Kidney epithelial cell (primary cell): Measurements from ENCODE around the gene RFFL. TPM values are rescaled to one million over a fixed set of nuclear protein-coding genes. Genes with fewer than 3 reads are reported as not detected.
A peak's percentile ranks its signal among the peaks of the same experiment; 100 is the strongest.
"Not testable (repeated sequence)": the region's sequence is repeated elsewhere in the genome, so short reads cannot be mapped to it uniquely, and the experiment has no call there.

Experiments
- DNase-seq: peaks from one replicate; pipeline ENCODE4 v3.0.0-alpha.2; 2010; ENCODE audit warnings: low read depth
- H3K27me3 ChIP-seq: 2 replicates; pipeline ENCODE4 v1.6.0; 2011; ENCODE audit warnings: low read length; ENCODE audit not compliant: control insufficient read depth, insufficient read depth
- H3K36me3 ChIP-seq: 2 replicates; pipeline ENCODE4 v1.5.1; 2011; ENCODE audit warnings: low read length; ENCODE audit not compliant: control insufficient read depth, insufficient read depth
- H3K4me3 ChIP-seq: 2 replicates; pipeline ENCODE4 v1.5.1; 2011; ENCODE audit warnings: low read depth, mild to moderate bottlenecking, control low read depth, low read length
- CTCF ChIP-seq: IDR thresholded peaks from 2 replicates; pipeline ENCODE4 v1.5.1; 2011; ENCODE audit warnings: mild to moderate bottlenecking, moderate library complexity, low read length, control low read depth, inconsistent platforms; ENCODE audit not compliant: insufficient read depth, poor library complexity, severe bottlenecking
- total RNA-seq: library from RNA; depleted of rRNA; stranded (reverse); fragments of >200 nt; gene quantifications from 2 replicates; pipeline ENCODE4 v1.2.3, GENCODE V29; 2015

RFFL gene
- total RNA-seq, 1 donor from 2014 or later: 14.1 TPM

- Histone ChIP-seq H3K36me3 (no peaks in the 10 kb centered on the region), H3K4me3 (no peak overlapping the region), H3K27me3 (no peaks in the 10 kb centered on the region)
- no peak for TF ChIP-seq CTCF
- DNase-seq: no peak
Measured at GRCh38 chr17:35099908-35100307, 36.4 kb upstream of the RFFL start.

GRCh38 chr17:35097776-35098175, 34.3 kb upstream of the RFFL start:
- no peaks in the 10 kb centered on the region for H3K36me3 ChIP-seq

GRCh38 chr17:35095741-35096140, 32.2 kb upstream of the RFFL start:
- DNase-seq: no peak
- Histone ChIP-seq H3K27me3 (no peaks in the 10 kb centered on the region), H3K4me3 (no peak overlapping the region), H3K36me3 (no peaks in the 10 kb centered on the region)
- no peak for TF ChIP-seq CTCF

More at GRCh38 chr17:35097776-35098175, 34.3 kb upstream of the RFFL start:
- no peak for TF ChIP-seq CTCF
- Histone ChIP-seq H3K4me3 (no peak overlapping the region), H3K27me3 (no peaks in the 10 kb centered on the region)
- no peak for DNase-seq

GRCh38 chr17:35094902-35095301, 31.4 kb upstream of the RFFL start:
- DNase-seq: no peak
- Histone ChIP-seq H3K36me3 (no peaks in the 10 kb centered on the region), H3K4me3 (no peak overlapping the region), H3K27me3 (no peaks in the 10 kb centered on the region)
- TF ChIP-seq CTCF: no peak

GRCh38 chr17:35090707-35091106, 27.2 kb upstream of the RFFL start:
- DNase-seq, H3K4me3 ChIP-seq, H3K36me3 ChIP-seq, H3K27me3 ChIP-seq: not testable (repeated sequence)

- DNase-seq: no peak
Measured at GRCh38 chr17:35089586-35090296, 26.2 kb upstream of the RFFL start.

More at GRCh38 chr17:35089586-35090296, 26.2 kb upstream of the RFFL start:
- Histone ChIP-seq H3K4me3 (peak overlapping the region; percentile 38), H3K36me3 (no peaks in the 10 kb centered on the region), H3K27me3 (no peaks in the 10 kb centered on the region)
- peak; percentile 12 for TF ChIP-seq CTCF
